Fibroblast of skin of scalp (primary cell): ENCODE results near the gene MYOZ1.
A peak's percentile ranks its signal among the peaks of the same experiment; 100 is the strongest.

ENCODE experiments used
- DNase-seq: peaks from one replicate; pipeline ENCODE4 v3.0.0-alpha.2; 2013

The MYOZ1 gene

GRCh38 chr10:73593110-73593509, 48.2 kb downstream of the MYOZ1 start:
- DNase-seq: no peak

DNA sequence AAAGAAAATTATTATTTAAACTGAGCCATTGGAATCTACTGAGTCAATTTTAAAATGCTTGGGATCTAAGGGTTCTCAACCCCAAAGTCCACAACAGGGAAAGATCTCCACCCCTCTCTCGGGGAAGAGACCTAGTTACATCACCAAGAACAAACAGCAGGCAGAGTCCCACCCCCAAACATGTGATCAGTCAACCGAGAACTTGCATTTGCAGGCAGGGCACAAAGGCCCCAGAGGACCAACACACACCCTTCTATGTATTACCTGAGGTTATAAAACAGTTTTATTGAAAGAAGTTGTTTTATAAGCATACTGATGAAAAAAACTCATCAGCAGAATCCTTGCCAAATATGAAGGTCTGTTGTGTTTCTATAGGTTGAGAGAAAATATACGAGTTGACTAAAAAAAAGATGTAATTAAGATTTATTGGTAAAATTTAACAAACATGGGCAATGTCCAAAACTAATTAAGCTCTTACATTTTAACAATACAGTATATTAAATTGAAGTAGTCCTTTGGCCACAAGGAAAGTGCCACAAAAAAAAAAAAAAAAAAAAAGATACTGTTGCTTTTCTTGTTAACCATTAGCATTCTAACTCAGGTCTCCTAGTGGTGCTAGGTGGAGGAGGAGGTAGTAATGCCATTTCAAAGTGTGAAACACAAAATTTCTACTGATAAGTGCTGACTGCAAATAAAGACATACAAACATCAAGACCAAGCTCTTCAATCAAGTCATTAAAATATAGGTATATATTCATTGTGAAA, 49.2 kb downstream of the MYOZ1 start:
- DNase-seq: peak; percentile 35

DNA sequence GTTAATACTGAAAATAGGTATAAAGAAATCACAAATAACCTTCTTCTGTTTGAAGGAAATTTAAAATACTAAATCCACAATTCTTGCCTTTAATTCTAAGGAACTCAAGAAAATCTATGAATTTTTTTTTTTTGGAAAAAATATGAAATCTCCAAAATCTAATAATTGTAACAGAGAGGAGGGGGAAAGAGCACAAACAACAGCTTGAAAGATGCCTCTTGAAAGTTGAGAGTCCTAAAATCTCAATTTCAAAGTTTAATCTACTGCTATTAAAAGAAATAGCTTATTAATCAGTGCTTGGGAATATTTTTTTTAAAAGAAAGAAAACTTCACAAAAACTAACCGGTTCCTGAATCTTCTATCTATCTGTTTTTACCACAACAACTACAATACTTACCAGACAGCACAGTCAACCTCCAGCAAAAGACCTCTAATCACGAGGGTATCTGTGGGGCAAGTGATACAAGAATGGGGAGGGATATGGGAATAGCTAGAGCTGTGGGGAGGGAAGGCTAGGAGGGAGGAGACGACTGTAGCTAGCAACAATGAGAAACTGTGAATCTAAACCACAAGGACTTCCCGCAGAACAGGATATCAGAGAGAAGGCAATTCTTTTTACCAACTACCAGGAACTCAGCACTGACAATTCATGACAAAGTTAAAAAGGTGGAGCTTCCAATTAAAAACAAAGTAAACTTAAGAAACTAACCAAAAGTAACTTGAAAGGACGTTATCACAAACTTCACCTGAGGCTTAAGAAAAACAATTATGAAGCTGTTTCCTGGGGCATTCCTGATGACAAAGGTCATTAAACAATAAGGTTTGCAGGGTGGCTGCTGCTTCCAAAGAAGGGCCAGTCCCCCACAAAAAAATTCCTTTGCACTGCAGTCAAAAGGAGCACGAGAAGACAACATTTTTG, 50.1 kb downstream of the MYOZ1 start, which contains the start of gene USP54:
TSS of gene USP54 (minus strand) at position 462 of the 919 bp plus-strand sequence. CDS start 15,684 bp downstream, outside the sequence.
- peak; percentile 63 for DNase-seq

DNA sequence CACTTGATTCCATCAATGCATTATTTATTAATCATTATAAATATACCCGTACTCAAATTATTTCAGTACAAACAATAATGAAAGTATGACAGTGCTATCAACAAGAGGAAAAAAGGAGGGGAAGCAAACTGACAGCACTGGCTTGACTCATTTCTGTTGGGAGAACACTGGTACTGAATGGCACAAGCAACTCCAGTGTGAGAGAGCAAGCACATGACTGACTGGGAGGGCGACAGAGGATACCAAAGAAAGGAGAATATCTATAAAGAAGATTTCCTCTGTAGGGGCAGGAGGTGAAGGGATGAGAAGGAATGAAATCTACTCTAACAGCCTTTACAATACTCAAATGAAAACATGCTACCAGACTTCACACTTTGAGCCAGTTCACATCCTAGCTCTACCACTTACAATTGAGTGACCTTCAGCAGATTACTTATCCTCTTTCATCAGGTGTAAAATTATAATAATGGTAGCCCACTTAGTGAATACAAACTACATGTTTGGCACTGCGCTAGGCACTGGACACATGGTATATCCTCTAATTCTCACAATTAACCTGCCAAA, 51.6 kb downstream of the MYOZ1 start:
- DNase-seq: no peak

- no peak for DNase-seq
Observed at GRCh38 chr10:73588656-73589055, 52.6 kb downstream of the MYOZ1 start.

- DNase-seq: peak; percentile 60
Observed at GRCh38 chr10:73586583-73586984, 54.7 kb downstream of the MYOZ1 start.

DNA sequence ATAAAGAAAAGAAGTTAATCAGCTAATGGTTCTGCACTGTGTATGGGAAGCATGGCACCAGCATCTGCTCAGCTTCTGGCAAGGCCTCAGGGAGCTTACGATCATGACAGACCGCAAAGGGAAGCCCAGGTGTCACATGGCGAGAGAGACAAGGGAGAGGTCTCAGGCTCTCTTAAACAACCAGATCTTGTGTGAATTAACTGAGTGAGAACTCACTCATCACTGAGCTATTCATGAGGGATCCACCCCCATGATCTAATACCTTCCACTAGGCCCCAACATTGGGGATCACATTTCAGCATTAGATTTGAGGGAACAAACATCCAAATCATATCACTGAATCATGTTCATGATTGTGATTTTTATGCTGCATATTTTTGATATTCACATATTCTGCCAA, 55.9 kb downstream of the MYOZ1 start:
- peak; percentile 13 for DNase-seq

- DNase-seq: peak; percentile 15
Observed at GRCh38 chr10:73584737-73585136, 56.5 kb downstream of the MYOZ1 start.

GRCh38 chr10:73581918-73582317, 59.4 kb downstream of the MYOZ1 start:
- no peak for DNase-seq
